Measurements from ENCODE around the gene SFR1. TPM values are rescaled to one million over a fixed set of nuclear protein-coding genes. Genes with fewer than 3 reads are reported as not detected.
"Not testable (repeated sequence)": the region's sequence is repeated elsewhere in the genome, so short reads cannot be mapped to it uniquely, and the experiment has no call there.

Gene SFR1
- total RNA-seq, 1 donor = 39.9 TPM

- TF ChIP-seq CTCF (IDR thresholded peaks at IDR 0.05; ENCODE audit: insufficient read depth, low read length) = no peak
- no peak overlapping the region for H3K4me3 ChIP-seq (ENCODE audit: low read depth, low read length)
- no peak for DNase-seq (ENCODE audit: low read depth)
Observed at GRCh38 chr10:104144931-104145330, 23.0 kb downstream of the SFR1 start.

- TF ChIP-seq CTCF (IDR thresholded peaks at IDR 0.05; ENCODE audit: insufficient read depth, low read length) = no peak
- DNase-seq (ENCODE audit: low read depth) = no peak
- H3K4me3 ChIP-seq (ENCODE audit: low read depth, low read length) = no peak overlapping the region
Observed at GRCh38 chr10:104146882-104147281, 24.9 kb downstream of the SFR1 start.

- H3K4me3 ChIP-seq (ENCODE audit: low read depth, low read length) = no peak overlapping the region
- DNase-seq (ENCODE audit: low read depth) = no peak
- TF ChIP-seq CTCF (IDR thresholded peaks at IDR 0.05; ENCODE audit: insufficient read depth, low read length) = no peak
Observed at GRCh38 chr10:104150139-104150538, 28.2 kb downstream of the SFR1 start.

GRCh38 chr10:104151737-104152136 is 29.8 kb downstream of the SFR1 start:
- no peak overlapping the region for H3K4me3 ChIP-seq (ENCODE audit: low read depth, low read length)
- TF ChIP-seq CTCF (IDR thresholded peaks at IDR 0.05; ENCODE audit: insufficient read depth, low read length) = no peak
- no peak for DNase-seq (ENCODE audit: low read depth)

- DNase-seq (ENCODE audit: low read depth) = no peak
- no peak for TF ChIP-seq CTCF (IDR thresholded peaks at IDR 0.05; ENCODE audit: insufficient read depth, low read length)
Observed at GRCh38 chr10:104155591-104155990, 33.6 kb downstream of the SFR1 start.

GRCh38 chr10:104170610-104171254 is 48.8 kb downstream of the SFR1 start:
- no peak for DNase-seq (ENCODE audit: low read depth)
- TF ChIP-seq CTCF (IDR thresholded peaks at IDR 0.05; ENCODE audit: insufficient read depth, low read length) = no peak

More at GRCh38 chr10:104155591-104155990, 33.6 kb downstream of the SFR1 start:
- no peak overlapping the region for H3K4me3 ChIP-seq (ENCODE audit: low read depth, low read length)

GRCh38 chr10:104174136-104174535 is 52.2 kb downstream of the SFR1 start:
- not testable (repeated sequence) for DNase-seq (ENCODE audit: low read depth); H3K4me3 ChIP-seq (ENCODE audit: low read depth, low read length)

More at GRCh38 chr10:104170610-104171254, 48.8 kb downstream of the SFR1 start:
- no peak overlapping the region for H3K4me3 ChIP-seq (ENCODE audit: low read depth, low read length)

Other genes starting within 250 kb of the SFR1 start
- 18.4 and 34.9 TPM in 2 replicates for gene STN1, start 204.0 kb upstream of the SFR1 start, total RNA-seq (ENCODE audit: low replicate concordance)
- gene SLK, start 155.0 kb upstream of the SFR1 start, total RNA-seq (ENCODE audit: low replicate concordance) = 50.1 and 81.3 TPM in 2 replicates
- gene COL17A1, start 36.3 kb upstream of the SFR1 start, total RNA-seq (ENCODE audit: low replicate concordance) = 2.0 and 2.3 TPM in 2 replicates
- 0.36 and 0.41 TPM in 2 replicates for gene CFAP43, start 110.2 kb downstream of the SFR1 start, total RNA-seq (ENCODE audit: low replicate concordance)
- gene GSTO1, start 132.7 kb downstream of the SFR1 start, total RNA-seq (ENCODE audit: low replicate concordance) = 175 and 260 TPM in 2 replicates
- gene GSTO2, start 147.0 kb downstream of the SFR1 start, total RNA-seq (ENCODE audit: low replicate concordance) = 3.4 and 8.9 TPM in 2 replicates
- gene ITPRIP, start 216.3 kb downstream of the SFR1 start, total RNA-seq (ENCODE audit: low replicate concordance) = 6.2 and 15.7 TPM in 2 replicates
- gene CFAP58, start 231.7 kb downstream of the SFR1 start, total RNA-seq (ENCODE audit: low replicate concordance) = 0.36 and 0.98 TPM in 2 replicates